Liver (tissue), 9 donors: Measurements from ENCODE around the gene PTPRN2. TPM values are rescaled to one million over a fixed set of nuclear protein-coding genes. Genes with fewer than 3 reads are reported as not detected.

ENCODE experiments used
- DNase-seq: peaks from one replicate; pipeline ENCODE4 v3.0.0-alpha.2; 2017; ENCODE audit warnings: low spot score
- H3K27ac ChIP-seq, 2 donors: one replicate each; pipeline ENCODE4 v1.7.0; 2013; ENCODE audit warnings: inconsistent platforms in 2 of 2, low read length in 2 of 2, control low read depth in 1 of 2, low read depth in 1 of 2, mild to moderate bottlenecking in 1 of 2
- H3K27me3 ChIP-seq, 4 donors: one replicate each; pipeline versions ENCODE4 v1.6.1 to v1.7.0; 2013; ENCODE audit warnings: low read length in 3 of 4, inconsistent platforms in 1 of 4, mild to moderate bottlenecking in 1 of 4, moderate library complexity in 1 of 4; ENCODE audit not compliant: control insufficient read depth in 4 of 4, insufficient read depth in 4 of 4
- H3K36me3 ChIP-seq, 4 donors: one replicate each; pipeline versions ENCODE4 v1.6.1 to v1.7.0; 2013; ENCODE audit warnings: low read length in 3 of 4, mild to moderate bottlenecking in 3 of 4, low read depth in 1 of 4, moderate library complexity in 1 of 4; ENCODE audit not compliant: control insufficient read depth in 4 of 4, insufficient read depth in 3 of 4
- H3K4me1 ChIP-seq, 4 donors: one replicate each; pipeline versions ENCODE4 v1.6.1 to v1.7.0; 2013; ENCODE audit warnings: low read length in 3 of 4, mild to moderate bottlenecking in 3 of 4, moderate library complexity in 1 of 4; ENCODE audit not compliant: control insufficient read depth in 4 of 4, insufficient read depth in 4 of 4
- H3K4me3 ChIP-seq, 3 donors: one replicate each; pipeline versions ENCODE4 v1.6.1 to v1.7.0; 2013; ENCODE audit warnings: low read length in 3 of 3, control low read depth in 1 of 3, low read depth in 1 of 3, mild to moderate bottlenecking in 1 of 3
- H3K9ac ChIP-seq, 2 donors: one replicate each; pipeline ENCODE4 v1.7.0; 2013; ENCODE audit warnings: low read length in 2 of 2, mild to moderate bottlenecking in 2 of 2, moderate library complexity in 2 of 2, control low read depth in 1 of 2, low read depth in 1 of 2
- H3K9me3 ChIP-seq, 4 donors: one replicate each; pipeline versions ENCODE4 v1.6.1 to v1.7.0; 2013; ENCODE audit warnings: low read length in 3 of 4; ENCODE audit not compliant: control insufficient read depth in 4 of 4
- EGR1 ChIP-seq, 2 donors: IDR thresholded peaks; 2 replicates each; pipeline ENCODE4 v1.6.1; 2016 to 2018; ENCODE audit warnings: antibody characterized with exemption in 2 of 2, low read depth in 2 of 2
- FOXA1 ChIP-seq: IDR thresholded peaks from 2 replicates; pipeline ENCODE4 v1.6.1; 2016; ENCODE audit warnings: antibody characterized with exemption
- FOXA2 ChIP-seq: IDR thresholded peaks from 2 replicates; pipeline ENCODE4 v1.6.1; 2016; ENCODE audit warnings: antibody characterized with exemption
- GABPA ChIP-seq, 2 donors: IDR thresholded peaks in 1 of 2; conservative IDR thresholded peaks in 1 of 2; 2 replicates each; pipeline ENCODE4 v1.6.1; 2016; ENCODE audit warnings: antibody characterized with exemption in 2 of 2, mild to moderate bottlenecking in 1 of 2, moderate library complexity in 1 of 2
- JUND ChIP-seq, 2 donors: IDR thresholded peaks; 2 replicates each; pipeline ENCODE4 v1.6.1; 2016; ENCODE audit warnings: antibody characterized with exemption in 2 of 2
- MAX ChIP-seq: IDR thresholded peaks from 2 replicates; pipeline ENCODE4 v1.6.1; 2016; ENCODE audit warnings: antibody characterized with exemption
- NR2F2 ChIP-seq: IDR thresholded peaks from 2 replicates; pipeline ENCODE4 v1.6.1; 2016; ENCODE audit warnings: antibody characterized with exemption
- RAD21 ChIP-seq, 2 donors: IDR thresholded peaks; 2 replicates each; pipeline ENCODE4 v1.6.1; 2016; ENCODE audit warnings: antibody characterized with exemption in 2 of 2, mild to moderate bottlenecking in 2 of 2
- REST ChIP-seq: IDR thresholded peaks from 2 replicates; pipeline ENCODE4 v1.6.1; 2016; ENCODE audit warnings: antibody characterized with exemption, mild to moderate bottlenecking
- SP1 ChIP-seq: IDR thresholded peaks from 2 replicates; pipeline ENCODE4 v1.6.1; 2018; ENCODE audit warnings: antibody characterized with exemption, mild to moderate bottlenecking
- TAF1 ChIP-seq: conservative IDR thresholded peaks from 2 replicates; pipeline ENCODE4 v1.6.1; 2016; ENCODE audit warnings: antibody characterized with exemption, mild to moderate bottlenecking
- ZBTB33 ChIP-seq: IDR thresholded peaks from 2 replicates; pipeline ENCODE4 v1.6.1; 2016; ENCODE audit warnings: antibody characterized with exemption
- WGBS: extraction: QIAGEN DNeasy Blood & Tissue Kit; methylation state at CpG from one replicate; pipeline ENCODE4 v1.1.7; 2013; 5-methylcytosine and 5-hydroxymethylcytosine counted together
- polyA plus RNA-seq, 2 donors: library from polyadenylated mRNA; stranded (reverse) in 1 of 2; unstranded in 1 of 2; fragments of 200-250 nt in 1 of 2; fragments of >200 nt in 1 of 2; fragmentation: Nextera tagmentation in 1 of 2; extraction: Ambion mirVana in 1 of 2; gene quantifications; one replicate each; pipeline versions ENCODE4 v1.2.1 to v1.2.3, GENCODE V29; 2013 to 2015
- total RNA-seq, 2 donors: library from RNA; depleted of rRNA; stranded (reverse); fragments of >200 nt; gene quantifications; one replicate each; pipeline ENCODE4 v1.2.3, GENCODE V29; 2014
- TF ChIP-seq, protein P1 (sequence below): IDR thresholded peaks from 2 replicates; pipeline ENCODE4 v1.6.1; 2016; ENCODE audit warnings: antibody characterized with exemption
- donor health status: healthy.
- donor health status: healthy.
- donor health status: healthy.
- donor health status: healthy.
- donor health status: healthy.

The PTPRN2 gene
- total and polyA plus RNA-seq, 4 donors, result 0.75 to 1.9 (median 1.1) TPM

- no peak for TF ChIP-seq RAD21 (IDR thresholded peaks at IDR 0.05)
- TF ChIP-seq, protein P1, sequence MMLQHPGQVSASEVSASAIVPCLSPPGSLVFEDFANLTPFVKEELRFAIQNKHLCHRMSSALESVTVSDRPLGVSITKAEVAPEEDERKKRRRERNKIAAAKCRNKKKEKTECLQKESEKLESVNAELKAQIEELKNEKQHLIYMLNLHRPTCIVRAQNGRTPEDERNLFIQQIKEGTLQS, result no peak
- no peak for TF ChIP-seq NR2F2
- TF ChIP-seq JUND (IDR thresholded peaks at IDR 0.05), result no peak
- no peak for TF ChIP-seq REST
- no peak for TF ChIP-seq FOXA2
- no peak for TF ChIP-seq MAX
- TF ChIP-seq GABPA (IDR thresholded peaks at IDR 0.05 in 1 of 2, conservative IDR thresholded peaks at IDR 0.05 in 1 of 2), result no peak
- no peak for TF ChIP-seq FOXA1
- TF ChIP-seq TAF1, result no peak
- no peak for TF ChIP-seq SP1
- TF ChIP-seq EGR1 (IDR thresholded peaks at IDR 0.05; ENCODE audit: low read depth in 2 of 2), result no peak
Measured at GRCh38 chr7:158111906-158112570, 475.6 kb downstream of the PTPRN2 start.

GRCh38 chr7:158111049-158111751 is 476.4 kb downstream of the PTPRN2 start:
- H3K9ac ChIP-seq, result no peak overlapping the region
- no peak for DNase-seq
- H3K9me3 ChIP-seq, result peaks cover 0 to 6% (median 4%) of the 10 kb centered on the region in 4 donors
- whole genome bisulfite sequencing, result 80% methylated on average over 16 of the region's 16 CpGs
- no peak for TF ChIP-seq ZBTB33
- TF ChIP-seq GABPA (IDR thresholded peaks at IDR 0.05 in 1 of 2, conservative IDR thresholded peaks at IDR 0.05 in 1 of 2), result no peak
- H3K27me3 ChIP-seq, result no peaks in the 10 kb centered on the region
- H3K4me3 ChIP-seq, result no peak overlapping the region
- H3K27ac ChIP-seq, result no peak overlapping the region
- no peaks in the 10 kb centered on the region for H3K36me3 ChIP-seq
- H3K4me1 ChIP-seq, result no peaks in the 10 kb centered on the region

More at GRCh38 chr7:158111906-158112570, 475.6 kb downstream of the PTPRN2 start:
- Histone ChIP-seq H3K4me1 (no peaks in the 10 kb centered on the region), H3K4me3 (no peak overlapping the region), H3K9ac (no peak overlapping the region), H3K36me3 (no peaks in the 10 kb centered on the region), H3K27me3 (no peaks in the 10 kb centered on the region), H3K27ac (no peak overlapping the region), H3K9me3 (peaks cover 3 to 9% (median 6%) of the 10 kb centered on the region in 4 donors)
- WGBS, result 89% methylated on average over 15 of the region's 15 CpGs
- DNase-seq, result no peak
